ENCODE measurements around the gene ASCL1.

DNA sequence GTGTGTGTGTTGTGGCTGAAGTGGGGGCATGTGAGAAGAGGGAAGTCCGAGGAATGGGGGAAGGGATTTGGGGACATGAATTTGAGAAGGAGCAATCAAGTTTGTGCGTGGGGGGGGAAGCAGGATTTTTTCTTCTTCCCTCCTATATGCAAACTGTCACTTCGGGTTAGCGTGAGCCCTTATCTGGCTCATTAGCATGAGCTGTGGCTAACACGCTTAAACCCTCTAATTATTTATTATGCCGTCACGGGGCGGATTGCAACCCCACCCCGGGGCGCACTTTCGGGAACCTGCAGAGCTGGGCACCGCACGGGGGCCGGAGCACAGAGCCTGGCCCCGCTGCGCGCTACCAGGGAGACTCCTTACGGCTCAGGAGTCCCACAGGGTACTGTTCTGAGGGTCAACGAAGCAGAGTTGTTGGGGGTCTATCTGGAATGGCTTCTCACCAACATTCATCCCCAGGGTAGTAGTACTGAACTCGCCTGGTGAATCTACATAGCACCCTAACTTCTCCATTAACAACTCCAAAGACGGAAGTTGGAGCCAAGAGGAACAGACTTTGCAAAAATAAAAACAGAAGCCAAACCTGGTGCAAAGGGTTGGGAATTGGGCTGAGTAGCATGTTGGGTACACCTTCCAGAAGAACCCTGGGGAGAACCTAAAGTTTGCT is 6.4 kb upstream of the ASCL1 start:
- TF ChIP-seq, protein P1, sequence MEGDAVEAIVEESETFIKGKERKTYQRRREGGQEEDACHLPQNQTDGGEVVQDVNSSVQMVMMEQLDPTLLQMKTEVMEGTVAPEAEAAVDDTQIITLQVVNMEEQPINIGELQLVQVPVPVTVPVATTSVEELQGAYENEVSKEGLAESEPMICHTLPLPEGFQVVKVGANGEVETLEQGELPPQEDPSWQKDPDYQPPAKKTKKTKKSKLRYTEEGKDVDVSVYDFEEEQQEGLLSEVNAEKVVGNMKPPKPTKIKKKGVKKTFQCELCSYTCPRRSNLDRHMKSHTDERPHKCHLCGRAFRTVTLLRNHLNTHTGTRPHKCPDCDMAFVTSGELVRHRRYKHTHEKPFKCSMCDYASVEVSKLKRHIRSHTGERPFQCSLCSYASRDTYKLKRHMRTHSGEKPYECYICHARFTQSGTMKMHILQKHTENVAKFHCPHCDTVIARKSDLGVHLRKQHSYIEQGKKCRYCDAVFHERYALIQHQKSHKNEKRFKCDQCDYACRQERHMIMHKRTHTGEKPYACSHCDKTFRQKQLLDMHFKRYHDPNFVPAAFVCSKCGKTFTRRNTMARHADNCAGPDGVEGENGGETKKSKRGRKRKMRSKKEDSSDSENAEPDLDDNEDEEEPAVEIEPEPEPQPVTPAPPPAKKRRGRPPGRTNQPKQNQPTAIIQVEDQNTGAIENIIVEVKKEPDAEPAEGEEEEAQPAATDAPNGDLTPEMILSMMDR (IDR thresholded peaks at IDR 0.05; ENCODE audit: insufficient read depth, low read length, poor library complexity, severe bottlenecking): no peak
- TF ChIP-seq EZH2phosphoT487 (conservative IDR thresholded peaks at IDR 0.05; ENCODE audit: low read length): no peak

Measured in SU-DHL-6 (cell line).